CD1c-positive myeloid dendritic cell (primary cell): ENCODE data around the gene NTSR1.

Experiments
- DNase-seq: peaks from one replicate; pipeline ENCODE4 v3.0.0-alpha.2; 2016; ENCODE audit errors: extremely low spot score

Gene NTSR1

GRCh38 chr20:62708591-62709536 lies at the start of gene NTSR1:
TSS of gene NTSR1 (plus strand) at chr20:62708836. CDS start at chr20:62709208, 372 bp downstream.
- DNase-seq: peak; percentile 3

- DNase-seq: no peak
Observed at GRCh38 chr20:62659488-62660239, 49.0 kb upstream of the NTSR1 start.

GRCh38 chr20:62660240-62660615 lies 48.4 kb upstream of the NTSR1 start:
- no peak for DNase-seq

GRCh38 chr20:62660768-62661167 lies 47.9 kb upstream of the NTSR1 start:
- no peak for DNase-seq

- DNase-seq: no peak
Observed at GRCh38 chr20:62661647-62662046, 47.0 kb upstream of the NTSR1 start.

GRCh38 chr20:62662422-62662821 lies 46.2 kb upstream of the NTSR1 start:
- peak; percentile 93 for DNase-seq

GRCh38 chr20:62663145-62664018 lies 45.3 kb upstream of the NTSR1 start:
- no peak for DNase-seq

GRCh38 chr20:62664019-62664971 lies 44.3 kb upstream of the NTSR1 start:
- DNase-seq: no peak

- no peak for DNase-seq
Observed at GRCh38 chr20:62665153-62665754, 43.4 kb upstream of the NTSR1 start.

- no peak for DNase-seq
Observed at GRCh38 chr20:62665826-62666735, 42.6 kb upstream of the NTSR1 start.

- DNase-seq: peak; percentile 92
Observed at GRCh38 chr20:62666736-62667529, 41.7 kb upstream of the NTSR1 start.

- no peak for DNase-seq
Observed at GRCh38 chr20:62667530-62668440, 40.9 kb upstream of the NTSR1 start.

- peak; percentile 73 for DNase-seq
Observed at GRCh38 chr20:62668441-62669027, 40.1 kb upstream of the NTSR1 start.

- DNase-seq: no peak
Observed at GRCh38 chr20:62669249-62669648, 39.4 kb upstream of the NTSR1 start.

- DNase-seq: no peak
Observed at GRCh38 chr20:62670156-62670555, 38.5 kb upstream of the NTSR1 start.

GRCh38 chr20:62670998-62671397 lies 37.6 kb upstream of the NTSR1 start:
- no peak for DNase-seq

GRCh38 chr20:62671765-62672164 lies 36.9 kb upstream of the NTSR1 start:
- peak; percentile 54 for DNase-seq
